SK-N-SH treated with all-trans-retinoic acid at 6 μM for 48 hours (cell line): ENCODE results near the gene LINGO1.

Experiments
- ARNTL ChIP-seq: fragments of 450-650 bp; formaldehyde crosslinking; IDR thresholded peaks from 2 replicates; pipeline ENCODE4 v1.5.0; 2020; ENCODE audit warnings: low read depth, mild to moderate bottlenecking, moderate library complexity, borderline replicate concordance
- BACH2 ChIP-seq: fragments of 250-450 bp; sonication (Bioruptor Pico); IDR thresholded peaks from 2 replicates; pipeline ENCODE4 v1.9.0; 2021; ENCODE audit warnings: mild to moderate bottlenecking, borderline replicate concordance
- ISL1 ChIP-seq: fragments of 250-450 bp; sonication (Bioruptor Pico); IDR thresholded peaks from 2 replicates; pipeline ENCODE4 v2.1.2; 2022; ENCODE audit warnings: mild to moderate bottlenecking, moderate library complexity
- OSR1 ChIP-seq: fragments of 250-450 bp; sonication (Bioruptor Pico); IDR thresholded peaks from 2 replicates; pipeline ENCODE4 v1.8.0; 2022; ENCODE audit warnings: moderate library complexity, mild to moderate bottlenecking, inconsistent platforms
- PATZ1 ChIP-seq: fragments of 250-450 bp; sonication (Bioruptor Pico); IDR thresholded peaks from 2 replicates; pipeline ENCODE4 v1.8.0; 2020; ENCODE audit warnings: mild to moderate bottlenecking, moderate library complexity, borderline replicate concordance
- SNAI2 ChIP-seq: fragments of 250-450 bp; sonication (Bioruptor Pico); IDR thresholded peaks from 2 replicates; pipeline ENCODE4 v1.5.0; 2020; ENCODE audit warnings: mild to moderate bottlenecking, moderate library complexity
- TCF4 ChIP-seq: fragments of 250-450 bp; sonication (Bioruptor Pico); IDR thresholded peaks from 2 replicates; pipeline ENCODE4 v1.8.0; 2021; ENCODE audit warnings: mild to moderate bottlenecking, moderate library complexity, borderline replicate concordance
- ZC3H10 ChIP-seq: fragments of 250-450 bp; sonication (Bioruptor Pico); IDR thresholded peaks from 2 replicates; pipeline ENCODE4 v1.5.1; 2021; ENCODE audit warnings: mild to moderate bottlenecking, moderate library complexity
- ZFP3 ChIP-seq: fragments of 250-450 bp; sonication (Bioruptor Pico); IDR thresholded peaks from 2 replicates; pipeline ENCODE4 v1.5.0; 2020; ENCODE audit warnings: mild to moderate bottlenecking, moderate library complexity
- ZFP30 ChIP-seq: fragments of 450-650 bp; formaldehyde crosslinking; IDR thresholded peaks from 2 replicates; pipeline ENCODE4 v1.5.0; 2022; ENCODE audit warnings: mild to moderate bottlenecking, moderate library complexity
- ZNF70 ChIP-seq: fragments of 450-650 bp; formaldehyde crosslinking; IDR thresholded peaks from 2 replicates; pipeline ENCODE4 v1.5.0; 2020; ENCODE audit warnings: mild to moderate bottlenecking, moderate library complexity
- ZNF8 ChIP-seq: fragments of 450-650 bp; formaldehyde crosslinking; IDR thresholded peaks from 2 replicates; pipeline ENCODE4 v1.5.0; 2020; ENCODE audit warnings: mild to moderate bottlenecking, moderate library complexity

GRCh38 chr15:77605547-77605946, 27.2 kb downstream of the LINGO1 start:
- no peak for TF ChIP-seq TCF4 (CRISPR knock-in tag)
- no peak for TF ChIP-seq ZC3H10 (CRISPR knock-in tag)
- no peak for TF ChIP-seq ZFP3
- no peak for TF ChIP-seq ARNTL (CRISPR knock-in tag)
- TF ChIP-seq PATZ1 (CRISPR knock-in tag) = no peak
- TF ChIP-seq BACH2 = no peak
- no peak for TF ChIP-seq SNAI2 (CRISPR knock-in tag)
- no peak for TF ChIP-seq ZFP30 (CRISPR knock-in tag)
- no peak for TF ChIP-seq OSR1
- TF ChIP-seq ISL1 = no peak
- TF ChIP-seq ZNF70 (CRISPR knock-in tag) = no peak
- TF ChIP-seq ZNF8 (CRISPR knock-in tag) = no peak
